GM12873 (cell line): ENCODE data around the gene ZNF516.

Experiments used
- TF ChIP-seq, protein P1 (sequence below): IDR thresholded peaks from 2 replicates; pipeline ENCODE4 v1.5.1; 2012; ENCODE audit warnings: low read depth, mild to moderate bottlenecking, moderate library complexity, low read length, control low read depth; ENCODE audit not compliant: insufficient read depth; ENCODE audit errors: missing control alignments

The ZNF516 gene

DNA sequence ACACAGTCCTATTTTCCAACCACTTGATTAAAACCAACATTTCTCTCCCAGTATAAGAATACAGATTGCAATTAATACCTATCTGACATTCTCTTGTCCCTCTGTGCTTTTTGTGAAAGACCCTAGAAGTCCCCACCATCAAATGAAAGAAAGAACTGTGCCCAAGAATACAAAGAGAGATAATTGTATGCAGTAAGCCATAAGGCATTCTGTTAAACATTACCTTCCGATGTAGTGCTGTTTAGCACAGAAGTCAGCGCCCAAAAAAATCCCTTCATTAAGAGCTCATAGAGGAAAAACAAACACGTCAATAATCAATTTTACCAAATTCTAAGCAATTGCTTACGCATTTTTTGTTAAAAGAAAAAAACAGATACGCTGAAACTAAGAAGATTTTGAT is 41.1 kb downstream of the ZNF516 start:
- TF ChIP-seq, protein P1, sequence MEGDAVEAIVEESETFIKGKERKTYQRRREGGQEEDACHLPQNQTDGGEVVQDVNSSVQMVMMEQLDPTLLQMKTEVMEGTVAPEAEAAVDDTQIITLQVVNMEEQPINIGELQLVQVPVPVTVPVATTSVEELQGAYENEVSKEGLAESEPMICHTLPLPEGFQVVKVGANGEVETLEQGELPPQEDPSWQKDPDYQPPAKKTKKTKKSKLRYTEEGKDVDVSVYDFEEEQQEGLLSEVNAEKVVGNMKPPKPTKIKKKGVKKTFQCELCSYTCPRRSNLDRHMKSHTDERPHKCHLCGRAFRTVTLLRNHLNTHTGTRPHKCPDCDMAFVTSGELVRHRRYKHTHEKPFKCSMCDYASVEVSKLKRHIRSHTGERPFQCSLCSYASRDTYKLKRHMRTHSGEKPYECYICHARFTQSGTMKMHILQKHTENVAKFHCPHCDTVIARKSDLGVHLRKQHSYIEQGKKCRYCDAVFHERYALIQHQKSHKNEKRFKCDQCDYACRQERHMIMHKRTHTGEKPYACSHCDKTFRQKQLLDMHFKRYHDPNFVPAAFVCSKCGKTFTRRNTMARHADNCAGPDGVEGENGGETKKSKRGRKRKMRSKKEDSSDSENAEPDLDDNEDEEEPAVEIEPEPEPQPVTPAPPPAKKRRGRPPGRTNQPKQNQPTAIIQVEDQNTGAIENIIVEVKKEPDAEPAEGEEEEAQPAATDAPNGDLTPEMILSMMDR = no peak

DNA sequence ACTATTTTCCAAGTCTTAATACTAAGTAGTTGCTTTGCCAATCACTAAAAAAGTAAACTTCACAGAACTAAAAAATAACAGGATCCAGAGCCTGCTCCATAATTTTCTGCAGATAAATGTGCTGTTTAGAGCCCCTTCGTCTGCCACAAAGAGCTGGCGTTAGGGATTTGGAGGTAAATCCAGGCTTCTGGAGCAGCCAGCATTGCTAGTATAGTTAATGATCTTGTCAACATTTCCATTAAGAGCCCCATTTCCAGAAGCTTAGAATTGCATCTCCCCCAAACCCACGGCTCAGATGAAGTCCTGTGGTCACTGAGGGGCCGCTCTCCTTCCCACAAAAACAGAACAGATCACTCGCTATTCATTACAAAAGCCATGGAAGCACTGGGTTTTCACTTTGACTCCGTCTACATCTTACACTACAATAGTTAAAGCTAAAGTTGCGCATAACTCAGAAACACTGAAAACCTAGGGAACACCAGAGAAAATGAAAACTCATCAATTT is 41.9 kb downstream of the ZNF516 start:
- TF ChIP-seq, protein P1 = no peak

DNA sequence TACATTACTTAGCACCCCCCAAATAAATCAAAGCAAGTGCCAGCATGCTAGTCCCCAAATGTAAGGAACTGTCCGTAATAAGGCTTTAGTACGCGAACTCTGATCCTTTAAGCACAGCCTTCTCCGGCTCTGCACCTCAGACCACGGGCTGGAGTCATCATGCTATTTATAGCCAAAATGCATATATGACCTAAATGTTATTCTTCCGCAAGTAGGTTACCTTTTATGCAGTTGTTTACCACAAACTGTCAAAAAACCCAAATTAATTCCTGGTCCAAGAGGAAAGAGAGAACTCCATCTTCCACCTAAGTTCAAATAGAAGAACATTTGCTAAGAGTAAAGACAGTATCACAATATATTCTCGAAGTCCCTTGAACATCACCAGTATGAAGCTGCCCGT is 42.7 kb downstream of the ZNF516 start:
- TF ChIP-seq, protein P1 = no peak

DNA sequence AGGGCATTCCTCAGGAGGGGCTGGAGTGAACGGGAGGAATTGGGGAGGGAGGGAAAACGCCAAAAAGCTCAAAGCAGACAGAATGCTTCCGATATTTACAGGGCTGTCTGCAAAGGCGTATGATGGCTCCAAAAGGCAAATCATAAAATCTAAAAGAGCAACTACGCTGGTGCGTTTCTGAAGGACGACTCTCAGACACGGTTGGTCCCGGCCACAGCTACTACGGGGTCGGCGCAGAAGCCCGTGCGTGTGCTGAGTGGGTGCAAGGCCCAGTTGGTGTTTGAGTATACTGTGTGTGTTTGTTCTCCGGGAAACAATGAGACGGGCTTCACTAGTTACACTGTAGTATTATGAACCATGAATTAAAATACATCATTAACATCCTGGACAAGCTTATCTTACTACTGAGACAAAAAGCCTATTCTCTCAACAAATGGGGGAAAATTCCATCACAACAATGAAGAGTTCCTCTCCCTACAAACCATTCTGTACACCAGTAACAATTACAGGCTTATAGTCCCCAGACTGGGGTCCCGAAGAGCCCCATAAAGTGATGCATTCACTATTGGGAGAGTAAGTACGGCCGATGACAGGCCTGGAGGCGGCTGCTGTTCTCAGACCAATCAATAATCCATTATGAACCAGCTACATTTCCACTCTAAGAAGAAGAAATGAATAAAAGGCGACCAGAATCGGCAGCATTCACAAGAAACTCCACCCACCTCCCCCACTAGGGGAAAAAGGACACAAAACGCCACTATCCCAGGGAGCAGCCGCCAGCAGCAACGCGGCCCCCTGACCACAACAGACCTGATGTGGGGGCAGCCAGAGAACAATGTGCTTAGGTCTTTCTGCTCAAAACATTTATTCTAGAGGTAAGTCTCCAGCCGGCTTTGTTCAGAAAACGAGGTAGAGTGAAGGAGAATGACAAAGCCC is 43.4 kb downstream of the ZNF516 start:
- TF ChIP-seq, protein P1 = no peak

DNA sequence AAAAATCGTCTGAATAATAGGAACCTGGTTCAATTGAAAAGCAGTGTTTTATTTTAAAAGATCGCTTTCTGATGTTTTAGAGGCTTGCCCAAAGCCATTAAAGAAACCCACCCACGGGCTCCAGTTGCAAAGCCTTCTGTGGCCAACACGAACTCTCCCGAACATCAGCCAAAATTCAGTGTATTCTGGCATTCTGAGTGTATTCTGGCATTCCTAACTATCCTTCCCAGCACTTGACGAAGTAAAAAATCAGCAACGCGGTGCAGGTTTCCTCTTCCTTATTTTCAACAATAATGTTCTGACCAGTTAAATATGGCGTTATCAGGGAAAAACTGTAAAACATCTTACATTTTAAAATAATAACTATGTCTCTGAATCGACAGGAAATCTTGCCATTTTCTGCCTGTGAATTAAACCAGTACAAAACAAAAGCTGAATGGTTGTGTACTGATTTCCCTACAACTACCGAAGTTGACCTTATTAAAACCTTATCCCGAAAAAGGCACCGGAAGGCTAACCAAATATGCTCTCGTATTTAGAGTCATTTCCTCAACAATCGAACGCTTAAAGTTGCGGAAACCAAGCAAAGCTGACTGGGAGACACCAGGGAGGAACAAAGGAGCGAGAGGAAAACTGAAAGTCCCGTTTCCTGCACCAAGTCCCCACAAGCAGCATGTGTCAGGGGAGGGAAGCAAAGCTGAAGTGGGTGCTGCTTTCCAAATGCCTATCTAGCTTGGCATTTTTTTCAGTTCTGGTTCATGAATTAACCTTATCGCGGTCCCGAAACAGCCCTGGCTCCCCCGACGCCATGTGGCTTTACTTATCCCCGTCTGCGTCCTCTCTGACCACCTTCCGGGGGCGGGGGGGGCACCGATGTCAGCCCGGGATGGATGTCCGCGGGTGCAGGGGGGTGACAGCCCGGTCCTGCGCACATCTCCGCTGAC is 44.3 kb downstream of the ZNF516 start:
- TF ChIP-seq, protein P1 = no peak

DNA sequence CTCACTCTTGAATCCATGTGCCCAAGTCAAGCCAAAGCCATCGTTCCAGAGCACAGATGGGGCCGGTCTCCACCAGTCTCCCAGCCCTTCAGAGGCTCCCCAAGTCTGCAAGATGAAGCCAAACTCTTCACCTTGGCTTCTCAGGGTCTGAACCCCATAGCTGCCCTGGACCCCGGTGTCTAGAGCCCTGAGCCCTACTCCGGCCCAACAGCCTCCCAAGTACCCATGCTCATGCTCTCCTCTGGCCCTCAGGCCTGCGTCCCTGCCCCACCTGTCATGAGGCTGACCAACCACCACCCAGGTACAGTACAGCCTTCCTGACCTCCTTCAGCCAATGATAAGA is 46.0 kb downstream of the ZNF516 start:
- TF ChIP-seq, protein P1 = no peak
